GM18517 (cell line): ENCODE measurements around the gene MAP6.
"Not testable (repeated sequence)": the region's sequence is repeated elsewhere in the genome, so short reads cannot be mapped to it uniquely, and the experiment has no call there.

Experiments
- ATAC-seq: cut with Tn5 transposase; IDR thresholded peaks from one replicate; pipeline ENCODE4 v1.9.1; 2021; ENCODE audit warnings: mild to moderate bottlenecking, moderate library complexity; ENCODE audit not compliant: unreplicated experiment

MAP6 gene

GRCh38 chr11:75593286-75593915 is 75.4 kb downstream of the MAP6 start:
- ATAC-seq, result no peak

DNA sequence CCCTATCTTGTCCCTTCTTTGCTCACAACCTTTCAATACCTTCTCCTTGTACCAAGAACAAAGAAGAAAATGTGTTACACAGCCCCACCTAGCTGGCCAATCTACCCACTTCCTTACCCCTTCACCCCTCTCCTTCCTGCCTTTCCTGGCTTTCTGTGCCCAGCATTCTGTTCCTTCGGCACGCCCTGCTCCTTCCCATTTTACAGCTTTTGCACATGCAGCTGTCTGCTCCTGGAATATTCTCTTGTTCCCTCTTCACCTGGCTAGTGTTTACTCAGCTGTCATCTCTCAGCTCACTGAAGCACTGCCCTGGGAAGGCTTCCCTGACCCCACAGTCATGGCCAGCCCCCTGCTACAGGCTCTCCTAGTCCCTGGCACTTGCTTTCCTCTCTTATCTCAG is 76.1 kb downstream of the MAP6 start:
- no peak for ATAC-seq

DNA sequence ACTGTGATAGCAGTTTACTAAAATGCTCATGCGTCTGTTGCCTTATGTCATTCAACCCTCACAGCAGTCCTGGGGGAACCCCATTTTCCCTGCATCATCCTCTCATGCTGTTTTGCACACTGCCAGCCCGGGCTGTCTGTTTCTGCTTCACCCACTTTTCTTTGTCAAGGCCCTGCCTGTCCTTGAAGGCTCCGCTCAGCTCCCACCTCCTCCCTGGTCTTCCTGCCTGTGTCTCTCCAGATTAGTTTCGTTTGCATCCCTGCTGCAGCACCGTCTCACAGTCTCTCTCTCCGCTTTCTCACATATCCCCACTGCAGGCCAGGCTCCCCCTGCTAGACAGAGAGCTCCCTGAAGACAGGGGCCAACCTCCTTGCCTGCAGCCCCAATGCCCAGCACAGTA is 76.9 kb downstream of the MAP6 start:
- no peak for ATAC-seq

DNA sequence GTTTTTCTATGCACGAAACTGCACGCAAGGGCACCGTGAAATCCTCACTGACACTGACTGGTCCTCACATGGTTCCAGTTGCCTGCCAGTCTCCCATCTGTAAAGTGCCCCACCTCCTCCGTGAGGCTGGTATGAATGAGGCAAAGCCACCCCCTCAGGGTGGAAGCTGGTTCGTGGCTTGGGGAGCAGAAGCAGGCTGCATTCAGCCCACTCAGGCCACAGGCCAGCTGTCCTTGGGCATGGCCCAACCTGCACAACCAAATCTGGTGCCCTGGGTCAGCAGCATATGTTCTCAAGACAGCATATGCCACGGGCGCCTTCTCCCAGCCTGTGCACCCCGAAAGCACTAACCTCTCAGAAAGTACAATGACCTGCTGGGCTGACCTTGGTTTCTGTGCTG is 77.5 kb downstream of the MAP6 start:
- no peak for ATAC-seq

GRCh38 chr11:75589933-75590332 is 78.9 kb downstream of the MAP6 start:
- no peak for ATAC-seq

- no peak for ATAC-seq
Measured at GRCh38 chr11:75589051-75589450, 79.8 kb downstream of the MAP6 start.

DNA sequence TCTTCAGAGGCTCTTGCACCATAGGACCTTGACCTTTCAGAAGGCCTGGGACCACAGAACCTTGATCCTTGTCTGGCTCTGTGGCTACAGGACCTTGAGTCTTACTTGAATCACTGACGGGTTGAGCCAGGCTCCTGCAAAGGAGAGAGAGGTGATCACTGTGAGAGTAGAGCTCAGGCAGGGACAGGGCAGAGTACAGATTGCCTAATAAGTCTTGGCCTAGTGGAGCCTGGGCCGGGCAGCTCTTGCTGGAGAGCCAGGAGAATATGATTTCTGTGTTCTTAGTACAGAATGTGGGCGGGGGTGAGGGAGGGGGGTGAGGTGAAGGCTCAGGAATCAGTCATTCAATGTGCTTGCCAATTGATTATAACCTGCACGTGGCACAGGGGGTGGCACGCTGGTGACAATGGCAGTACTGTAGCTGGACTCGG is 80.8 kb downstream of the MAP6 start:
- ATAC-seq, result no peak

DNA sequence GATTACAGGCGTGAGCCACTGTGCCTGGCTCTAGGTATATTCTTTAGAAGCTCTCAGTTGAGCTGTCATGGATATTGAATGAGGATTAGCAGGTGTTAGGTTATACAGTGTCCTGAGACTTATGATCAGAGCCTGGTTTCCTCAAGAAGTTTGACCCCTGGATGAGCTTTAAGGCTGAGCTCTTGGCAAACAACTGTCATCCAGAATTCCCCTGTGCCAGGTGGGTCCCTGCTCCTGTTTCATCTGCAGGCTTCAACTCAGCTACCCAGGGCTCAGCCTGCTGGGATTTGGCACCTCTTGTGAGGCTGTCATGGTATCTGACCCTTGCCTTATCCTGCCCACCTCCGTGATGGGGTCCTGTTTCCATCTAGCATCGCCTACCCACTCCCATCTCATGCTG is 82.4 kb downstream of the MAP6 start:
- no peak for ATAC-seq

- ATAC-seq, result no peak
Measured at GRCh38 chr11:75585293-75585670, 83.6 kb downstream of the MAP6 start.

DNA sequence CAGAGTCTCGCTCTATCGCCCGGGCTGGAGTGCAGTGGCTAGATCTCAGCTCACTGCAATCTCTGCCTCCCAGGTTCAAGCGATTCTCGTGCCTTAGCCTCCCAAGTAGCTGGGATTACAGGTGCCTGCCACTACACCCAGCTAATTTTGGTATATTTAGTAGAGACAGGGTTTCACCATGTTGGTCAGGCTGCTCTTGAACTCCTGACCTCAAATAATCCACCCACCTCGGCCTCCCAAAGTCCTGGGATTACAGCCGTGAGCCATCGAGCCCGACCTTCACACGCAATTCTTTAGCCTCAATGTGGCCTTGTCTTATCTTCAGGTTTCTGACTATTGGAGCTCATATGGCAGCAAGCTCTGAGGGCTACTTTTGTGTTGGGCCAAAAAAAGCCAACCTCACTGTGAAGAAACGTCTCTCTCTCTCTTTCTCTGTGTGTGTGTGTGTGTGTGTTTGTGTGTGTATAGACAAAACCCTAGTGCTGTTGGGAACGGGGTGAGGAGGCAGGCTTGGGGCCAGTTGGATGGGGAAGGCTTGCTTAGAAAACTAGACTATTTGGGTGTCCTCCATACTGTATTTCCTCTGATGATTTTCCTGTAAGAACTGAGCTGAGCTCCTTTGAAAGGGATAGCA is 84.1 kb downstream of the MAP6 start:
- ATAC-seq, result not testable (repeated sequence)

DNA sequence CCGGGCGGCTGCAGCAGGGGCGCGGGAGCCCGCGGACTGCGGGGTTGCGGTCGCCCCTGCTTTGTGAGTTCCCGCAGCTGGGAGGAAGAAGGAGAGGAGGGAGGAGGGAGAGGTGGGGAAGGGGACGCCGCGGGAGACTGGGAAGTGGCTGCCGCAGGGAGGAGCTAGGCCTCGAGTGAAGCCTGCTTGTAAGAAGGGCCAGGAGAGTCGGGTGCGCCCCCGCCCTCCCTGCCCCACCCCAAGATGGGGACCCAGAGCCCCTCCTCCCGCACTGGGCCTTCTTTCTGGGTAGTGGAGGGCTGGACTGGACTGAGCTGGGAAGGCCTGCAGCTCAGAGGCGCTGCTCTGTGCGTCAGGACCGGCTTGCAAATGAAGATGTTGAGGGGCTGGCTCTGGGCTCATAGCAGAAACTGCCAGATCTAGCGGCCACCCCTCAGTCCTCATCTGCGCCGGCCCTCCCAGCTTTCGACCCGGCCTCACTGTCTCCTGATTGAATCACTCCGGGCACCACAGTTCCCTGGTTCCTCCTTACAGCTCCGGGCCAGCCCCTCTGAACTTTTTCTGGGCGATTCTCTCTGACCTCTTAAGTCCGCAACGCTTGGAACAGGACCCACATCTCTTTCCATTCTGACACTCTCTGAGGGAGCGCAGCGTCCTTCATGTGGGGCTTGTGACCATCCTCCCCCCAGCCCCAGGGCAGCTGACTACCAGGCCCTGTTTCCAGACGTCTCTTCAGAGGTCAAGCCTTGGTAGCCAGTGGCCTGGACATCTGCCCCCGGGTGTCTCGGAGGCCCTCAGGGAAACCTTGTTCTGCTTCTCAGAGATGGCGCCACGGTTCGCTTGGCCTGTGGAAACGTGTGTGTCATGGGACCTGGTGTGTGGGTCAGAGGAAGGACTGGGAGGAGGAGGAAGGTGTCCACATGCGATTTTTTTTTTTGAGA is 84.8 kb downstream of the MAP6 start:
- ATAC-seq, result no peak

GRCh38 chr11:75582895-75583717 is 85.7 kb downstream of the MAP6 start:
- no peak for ATAC-seq

- ATAC-seq, result no peak
Measured at GRCh38 chr11:75582506-75582894, 86.3 kb downstream of the MAP6 start.

DNA sequence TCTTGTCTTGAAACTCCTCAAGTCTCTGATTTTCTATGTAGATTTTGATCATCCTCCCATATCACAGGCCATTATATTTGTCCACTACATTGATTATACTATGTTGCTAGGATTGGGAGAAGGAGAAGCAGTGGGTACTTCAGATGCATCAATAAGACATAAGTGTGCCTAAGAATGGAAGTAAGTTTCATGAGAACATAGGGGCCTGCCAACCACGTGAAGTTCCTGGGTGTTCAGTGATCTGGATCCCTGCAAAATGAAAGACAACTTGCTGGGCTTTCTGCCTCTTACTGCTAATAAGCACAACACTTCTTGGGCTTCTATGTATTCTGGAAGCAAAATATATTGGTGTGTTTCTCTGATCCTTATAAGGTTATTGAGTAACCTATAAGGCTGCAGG is 89.0 kb downstream of the MAP6 start:
- ATAC-seq, result no peak

GRCh38 chr11:75578977-75579376 is 89.9 kb downstream of the MAP6 start:
- no peak for ATAC-seq

DNA sequence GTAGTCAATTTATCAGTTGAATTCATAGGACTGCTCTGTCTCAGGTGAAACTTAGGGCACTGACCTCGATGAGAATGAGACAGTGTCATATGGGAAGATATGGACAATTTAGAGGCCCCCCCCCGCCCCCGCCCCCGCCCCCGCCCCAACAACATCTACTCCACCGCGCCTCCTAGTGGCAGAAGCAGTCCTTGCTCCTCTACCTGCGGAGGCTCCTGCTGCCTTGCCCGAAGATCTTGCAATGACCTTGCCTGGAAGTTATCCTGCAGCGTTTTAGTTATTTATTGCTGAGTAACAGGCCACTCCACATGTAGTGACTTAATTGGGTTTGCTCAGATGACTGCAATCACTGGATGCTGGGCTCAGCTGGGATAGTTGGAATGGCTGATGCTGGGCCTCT is 91.6 kb downstream of the MAP6 start:
- ATAC-seq, result no peak

GRCh38 chr11:75576499-75576918 is 92.3 kb downstream of the MAP6 start:
- no peak for ATAC-seq

GRCh38 chr11:75576017-75576416 is 92.8 kb downstream of the MAP6 start:
- ATAC-seq, result no peak

DNA sequence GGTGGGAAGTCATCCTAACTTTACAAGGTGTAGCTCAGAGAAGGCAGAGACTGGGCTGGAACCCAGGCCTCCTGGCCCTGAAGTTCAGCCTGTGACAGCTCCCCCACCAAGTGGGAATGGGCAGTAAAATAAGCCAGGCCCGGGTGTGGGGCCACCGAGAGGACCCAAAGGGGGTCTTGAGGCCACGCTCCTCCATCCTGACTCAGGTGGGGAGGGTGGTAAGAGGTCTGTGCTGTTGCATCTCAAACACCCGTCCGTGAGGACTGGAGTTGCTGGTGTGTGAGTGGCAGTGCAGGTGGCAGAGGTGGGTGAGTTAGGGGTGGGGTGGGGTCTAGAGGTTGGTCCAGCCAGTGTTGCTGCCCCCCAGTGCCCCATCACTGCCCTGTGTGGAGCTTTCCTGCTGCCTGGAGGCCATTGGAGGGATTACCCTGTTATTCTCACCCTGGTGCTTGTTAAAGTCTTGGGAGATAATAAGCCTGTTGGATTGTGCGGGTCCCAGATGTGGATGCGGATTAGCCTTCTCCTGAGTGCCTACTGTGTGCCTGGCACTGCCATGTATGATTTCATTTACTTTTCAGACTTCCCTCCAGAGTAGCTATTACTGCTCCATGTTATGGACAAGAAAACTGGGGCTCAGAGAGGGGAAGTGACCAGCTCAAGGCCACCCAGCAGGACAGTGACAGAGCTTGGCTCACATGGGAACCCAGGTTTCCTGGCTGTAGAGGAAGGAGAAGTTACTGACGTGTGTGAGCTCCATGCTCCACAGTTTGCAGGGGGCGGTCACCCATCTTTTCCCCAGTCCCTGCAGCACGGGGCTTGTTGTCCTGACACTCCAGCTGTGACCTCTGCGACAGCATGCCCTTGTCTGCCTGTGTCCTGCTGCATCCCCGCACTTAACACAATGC is 93.9 kb downstream of the MAP6 start:
- ATAC-seq, result no peak

- ATAC-seq, result no peak
Measured at GRCh38 chr11:75572744-75573143, 96.1 kb downstream of the MAP6 start.
